Measurements from ENCODE around the gene SPANXC. TPM values are rescaled to one million over a fixed set of nuclear protein-coding genes. Genes with fewer than 3 reads are reported as not detected.
A peak's percentile ranks its signal among the peaks of the same experiment; 100 is the strongest.
"Not testable (repeated sequence)": the region's sequence is repeated elsewhere in the genome, so short reads cannot be mapped to it uniquely, and the experiment has no call there.

The SPANXC gene, protein sequence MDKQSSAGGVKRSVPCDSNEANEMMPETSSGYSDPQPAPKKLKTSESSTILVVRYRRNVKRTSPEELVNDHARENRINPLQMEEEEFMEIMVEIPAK
- total RNA-seq (not detected), polyA plus RNA-seq (ENCODE audit: insufficient read depth, low read depth, low replicate concordance) (not detected)
- long read RNA-seq, donor 1 = 0 reads
- long read RNA-seq, donor 2 = 0 reads
- long read RNA-seq, donor 3 = 0 reads
- long read RNA-seq, donor 4 = 0 reads
- long read RNA-seq, donor 5 = 0 reads
- long read RNA-seq, donor 6 = 0 reads
- long read RNA-seq, donor 7 = 0 reads
- long read RNA-seq, donor 8 = 0 reads
- long read RNA-seq, donor 9 = 0 reads
- long read RNA-seq, donor 10 = 0 reads

DNA sequence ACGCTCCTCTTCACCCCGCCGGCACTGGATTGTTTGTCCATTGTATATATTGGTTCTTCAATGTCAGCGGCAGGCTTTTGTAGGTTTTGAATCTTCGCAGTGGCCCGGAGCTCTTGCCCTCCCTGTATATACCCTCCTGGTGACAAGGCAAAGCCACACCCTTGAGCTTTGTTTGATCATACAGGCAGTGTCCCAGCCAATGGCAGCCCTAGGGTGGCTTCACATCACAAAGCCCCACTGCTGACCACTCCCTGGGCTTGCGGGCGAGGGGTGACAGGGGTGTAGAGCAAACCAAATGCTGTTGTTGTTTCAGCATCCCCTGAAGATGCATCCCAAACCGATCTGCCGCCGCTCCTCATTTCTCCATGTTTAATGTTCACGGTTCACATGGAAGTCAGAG lies at the start of gene SPANXC:
TSS of gene SPANXC (minus strand) at position 101 of the 400 bp plus-strand sequence. CDS start at position 41, 60 bp downstream.
- H3K4me1 ChIP-seq (ENCODE audit: control insufficient read depth in 2 of 3, insufficient read depth in 2 of 3, low read depth in 1 of 3, low read length in 3 of 3); FAIRE-seq; H3K9ac ChIP-seq (ENCODE audit: low read length in 3 of 3); H3K27ac ChIP-seq (ENCODE audit: low read depth in 2 of 2, low read length in 2 of 2); DNase-seq; H3K36me3 ChIP-seq (ENCODE audit: control insufficient read depth in 2 of 3, insufficient read depth in 3 of 3, low read length in 3 of 3); intact Hi-C loops (cut with DNase I); H3K9me3 ChIP-seq (ENCODE audit: control insufficient read depth in 2 of 3, insufficient read depth in 1 of 3, low read length in 3 of 3); H3K4me3 ChIP-seq (ENCODE audit: low read length in 3 of 3); H3K27me3 ChIP-seq (ENCODE audit: control insufficient read depth, insufficient read depth, low read length): not testable (repeated sequence)

DNA sequence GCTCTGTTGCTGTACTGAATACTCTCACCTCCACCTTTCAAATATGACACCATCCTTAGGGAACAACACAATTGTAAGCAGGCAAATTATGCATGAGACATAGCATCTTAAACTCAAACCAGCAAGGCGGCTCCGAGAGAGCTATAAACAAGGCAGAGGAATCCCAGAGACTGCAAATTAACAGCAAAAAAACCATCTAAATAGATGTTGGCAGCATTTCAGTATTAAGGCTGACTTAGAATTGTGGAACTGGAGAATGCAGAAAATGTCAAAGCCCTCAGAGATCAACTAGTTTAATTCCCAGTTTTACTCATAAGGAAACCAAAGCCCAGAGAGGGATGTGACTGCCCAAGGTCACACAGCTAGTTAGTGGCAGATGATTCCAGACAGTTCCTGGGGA lies 37.2 kb upstream of the SPANXC start:
- TF ChIP-seq, protein P1, sequence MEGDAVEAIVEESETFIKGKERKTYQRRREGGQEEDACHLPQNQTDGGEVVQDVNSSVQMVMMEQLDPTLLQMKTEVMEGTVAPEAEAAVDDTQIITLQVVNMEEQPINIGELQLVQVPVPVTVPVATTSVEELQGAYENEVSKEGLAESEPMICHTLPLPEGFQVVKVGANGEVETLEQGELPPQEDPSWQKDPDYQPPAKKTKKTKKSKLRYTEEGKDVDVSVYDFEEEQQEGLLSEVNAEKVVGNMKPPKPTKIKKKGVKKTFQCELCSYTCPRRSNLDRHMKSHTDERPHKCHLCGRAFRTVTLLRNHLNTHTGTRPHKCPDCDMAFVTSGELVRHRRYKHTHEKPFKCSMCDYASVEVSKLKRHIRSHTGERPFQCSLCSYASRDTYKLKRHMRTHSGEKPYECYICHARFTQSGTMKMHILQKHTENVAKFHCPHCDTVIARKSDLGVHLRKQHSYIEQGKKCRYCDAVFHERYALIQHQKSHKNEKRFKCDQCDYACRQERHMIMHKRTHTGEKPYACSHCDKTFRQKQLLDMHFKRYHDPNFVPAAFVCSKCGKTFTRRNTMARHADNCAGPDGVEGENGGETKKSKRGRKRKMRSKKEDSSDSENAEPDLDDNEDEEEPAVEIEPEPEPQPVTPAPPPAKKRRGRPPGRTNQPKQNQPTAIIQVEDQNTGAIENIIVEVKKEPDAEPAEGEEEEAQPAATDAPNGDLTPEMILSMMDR (IDR thresholded peaks at IDR 0.05; ENCODE audit: borderline replicate concordance, extremely low read depth, insufficient read depth) = no peak
- no peak overlapping the region for H3K4me3 ChIP-seq (ENCODE audit: low read length in 3 of 3)
- no peak overlapping the region for H3K9ac ChIP-seq (ENCODE audit: low read length in 3 of 3)
- DNase-seq = no peak
- H3K4me1 ChIP-seq (ENCODE audit: control insufficient read depth in 2 of 3, insufficient read depth in 2 of 3, low read depth in 1 of 3, low read length in 3 of 3) = no peaks in the 10 kb centered on the region
- no peaks in the 10 kb centered on the region for H3K9me3 ChIP-seq (ENCODE audit: control insufficient read depth in 2 of 3, insufficient read depth in 1 of 3, low read length in 3 of 3)
- intact Hi-C loops (cut with DNase I) = no loop called here
- no peaks in the 10 kb centered on the region for H3K27me3 ChIP-seq (ENCODE audit: control insufficient read depth, insufficient read depth, low read length)
- H3K27ac ChIP-seq (ENCODE audit: low read depth in 2 of 2, low read length in 2 of 2) = no peak overlapping the region
- H3K36me3 ChIP-seq (ENCODE audit: control insufficient read depth in 2 of 3, insufficient read depth in 3 of 3, low read length in 3 of 3) = no peaks in the 10 kb centered on the region
- no peak for FAIRE-seq

DNA sequence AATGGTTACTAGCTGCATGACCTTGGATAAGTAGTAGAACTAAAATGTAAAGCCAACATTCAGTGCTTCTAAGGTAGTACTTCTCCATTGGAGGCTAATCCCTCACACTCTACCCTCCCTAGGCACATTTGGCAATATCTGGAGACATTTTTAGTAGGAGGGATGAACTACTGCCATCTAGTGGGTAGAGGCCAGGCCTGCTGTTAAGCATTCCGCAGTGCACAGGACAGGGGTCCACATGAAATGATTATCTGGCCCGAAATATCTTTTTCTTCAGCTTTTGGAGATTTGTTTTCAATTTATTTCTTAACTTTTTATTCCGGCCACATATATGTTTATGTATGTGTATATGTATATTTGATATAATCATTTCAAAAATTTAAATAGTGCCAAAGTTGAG lies 36.0 kb upstream of the SPANXC start:
- intact Hi-C loops (cut with DNase I) = no loop called here
- no peak overlapping the region for H3K27ac ChIP-seq (ENCODE audit: low read depth in 2 of 2, low read length in 2 of 2)
- no peaks in the 10 kb centered on the region for H3K9me3 ChIP-seq (ENCODE audit: control insufficient read depth in 2 of 3, insufficient read depth in 1 of 3, low read length in 3 of 3)
- H3K36me3 ChIP-seq (ENCODE audit: control insufficient read depth in 2 of 3, insufficient read depth in 3 of 3, low read length in 3 of 3) = no peaks in the 10 kb centered on the region
- no peak overlapping the region for H3K9ac ChIP-seq (ENCODE audit: low read length in 3 of 3)
- no peaks in the 10 kb centered on the region for H3K27me3 ChIP-seq (ENCODE audit: control insufficient read depth, insufficient read depth, low read length)
- TF ChIP-seq, protein P1 (IDR thresholded peaks at IDR 0.05; ENCODE audit: borderline replicate concordance, extremely low read depth, insufficient read depth) = peak; percentile 27
- H3K4me3 ChIP-seq (ENCODE audit: low read length in 3 of 3) = no peak overlapping the region
- H3K4me1 ChIP-seq (ENCODE audit: control insufficient read depth in 2 of 3, insufficient read depth in 2 of 3, low read depth in 1 of 3, low read length in 3 of 3) = no peaks in the 10 kb centered on the region
- FAIRE-seq = peak; percentile 15
- peak in 3 of 5 donors; percentile 9 to 11 (median 10) for DNase-seq

DNA sequence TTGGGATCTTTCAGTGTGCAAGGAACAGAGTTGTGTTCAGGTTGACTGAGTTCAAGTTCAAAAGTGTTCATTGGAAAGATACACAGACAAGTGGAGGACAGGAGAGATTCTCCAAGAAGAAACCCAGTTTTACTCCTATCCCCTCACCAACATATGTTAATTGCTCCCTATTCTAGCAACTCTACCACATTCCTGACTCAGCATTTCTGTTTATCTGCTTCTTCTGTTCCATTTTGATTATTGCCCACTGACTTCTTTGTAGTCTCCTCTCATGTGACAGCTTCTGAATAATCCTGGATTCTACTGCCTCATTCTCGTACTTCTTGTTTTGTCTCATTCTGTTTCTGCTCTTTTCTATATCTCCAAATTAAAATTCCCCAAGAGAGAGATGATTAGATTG lies 15.8 kb upstream of the SPANXC start:
- TF ChIP-seq, protein P1 (IDR thresholded peaks at IDR 0.05; ENCODE audit: borderline replicate concordance, extremely low read depth, insufficient read depth) = no peak
- FAIRE-seq (no peak), DNase-seq (no peak)
- intact Hi-C loops (cut with DNase I) = no loop called here
- no peaks in the 10 kb centered on the region for H3K36me3 ChIP-seq (ENCODE audit: control insufficient read depth in 2 of 3, insufficient read depth in 3 of 3, low read length in 3 of 3)
- H3K9ac ChIP-seq (ENCODE audit: low read length in 3 of 3) = no peak overlapping the region
- H3K27ac ChIP-seq (ENCODE audit: low read depth in 2 of 2, low read length in 2 of 2) = no peak overlapping the region
- no peaks in the 10 kb centered on the region for H3K9me3 ChIP-seq (ENCODE audit: control insufficient read depth in 2 of 3, insufficient read depth in 1 of 3, low read length in 3 of 3)
- no peaks in the 10 kb centered on the region for H3K27me3 ChIP-seq (ENCODE audit: control insufficient read depth, insufficient read depth, low read length)
- H3K4me3 ChIP-seq (ENCODE audit: low read length in 3 of 3) = no peak overlapping the region
- H3K4me1 ChIP-seq (ENCODE audit: control insufficient read depth in 2 of 3, insufficient read depth in 2 of 3, low read depth in 1 of 3, low read length in 3 of 3) = no peaks in the 10 kb centered on the region

Measured in kidney (tissue), 22 donors.